Measurements from ENCODE around the gene LRMDA. TPM values are rescaled to one million over a fixed set of nuclear protein-coding genes. Genes with fewer than 3 reads are reported as not detected.
A peak's percentile ranks its signal among the peaks of the same experiment; 100 is the strongest.

The LRMDA gene
- polyA plus RNA-seq, 2 of the 4 experiments (the other 2 are of a cell fraction) = 4.6 to 5.2 TPM

GRCh38 chr10:76001019-76001418 lies 569.6 kb downstream of the LRMDA start:
- WGBS (ENCODE audit: missing lambda C conversion rate) = 67% methylated on average over 4 of the region's 4 CpGs
- FAIRE-seq = no peak
- no peak overlapping the region for H3K4me3 ChIP-seq
- H3K9me3 ChIP-seq = no peaks in the 10 kb centered on the region
- no peak overlapping the region for H3K27ac ChIP-seq
- ChIA-PET POLR2A (no interaction called here), CTCF (interaction anchor here (1.0 kb wide), 1 partner anchor 11 kb away, joined by 3 read pairs; no protein-coding TSS in a partner anchor)
- no peak overlapping the region for H3K4me2 ChIP-seq
- H3K4me1 ChIP-seq = no peaks in the 10 kb centered on the region
- no peak for ATAC-seq
- TF ChIP-seq MYC (IDR thresholded peaks at IDR 0.05; ENCODE audit: borderline replicate concordance, low read length) (no peak), HMGXB4 (CRISPR knock-in tag; IDR thresholded peaks at IDR 0.05; ENCODE audit: borderline replicate concordance) (no peak), MAZ (IDR thresholded peaks at IDR 0.05; ENCODE audit: borderline replicate concordance, low read depth, low read length) (no peak), NR3C1 (IDR thresholded peaks at IDR 0.05) (no peak)
- DNase-seq (ENCODE audit: low read depth in 1 of 2, low spot score in 1 of 2) = peak in 1 of 2 experiments; percentile 14

- no peaks in the 10 kb centered on the region for H3K4me1 ChIP-seq
- ChIA-PET CTCF (interaction anchor here (1.0 kb wide), 1 partner anchor 11 kb away, joined by 3 read pairs; no protein-coding TSS in a partner anchor), POLR2A (no interaction called here)
- H3K9me3 ChIP-seq = no peaks in the 10 kb centered on the region
- TF ChIP-seq CEBPB (IDR thresholded peaks at IDR 0.05) = no peak
- no peak for TF ChIP-seq KDM5A (IDR thresholded peaks at IDR 0.05)
- TF ChIP-seq CHD2 (IDR thresholded peaks at IDR 0.05; ENCODE audit: low read length, partially characterized antibody) = no peak
- no peak for TF ChIP-seq ZNF302 (CRISPR knock-in tag; IDR thresholded peaks at IDR 0.05)
- TF ChIP-seq PHF8 (IDR thresholded peaks at IDR 0.05; ENCODE audit: borderline replicate concordance, low read depth) = no peak
- TF ChIP-seq CHD4 (IDR thresholded peaks at IDR 0.05; ENCODE audit: borderline replicate concordance) = no peak
- no peak for TF ChIP-seq REST (IDR thresholded peaks at IDR 0.05)
- TF ChIP-seq FOSL2 (IDR thresholded peaks at IDR 0.05) = no peak
- no peak for TF ChIP-seq FOSL2 (CRISPR knock-in tag; IDR thresholded peaks at IDR 0.05)
- no peak for TF ChIP-seq POLR2AphosphoS2 (conservative IDR thresholded peaks at IDR 0.05; ENCODE audit: low read length)
- H3K4me2 ChIP-seq = no peak overlapping the region
- FAIRE-seq = no peak
- DNase-seq (ENCODE audit: low read depth in 1 of 2, low spot score in 1 of 2) = no peak
- no peak for ATAC-seq
- H3K4me3 ChIP-seq = no peak overlapping the region
- H3K27ac ChIP-seq = no peak overlapping the region
- WGBS (ENCODE audit: missing lambda C conversion rate) = 80% methylated on average over 1 of the region's 1 CpG
Measured at GRCh38 chr10:76001461-76001860, 570.0 kb downstream of the LRMDA start.

- Histone ChIP-seq H3K4me3 (no peak overlapping the region), H3K27ac (no peak overlapping the region), H3K9me3 (no peaks in the 10 kb centered on the region), H3K4me2 (no peak overlapping the region), H3K4me1 (no peaks in the 10 kb centered on the region)
- no peak for FAIRE-seq
- ATAC-seq = no peak
- 75% methylated on average over 2 of the region's 2 CpGs for whole genome bisulfite sequencing (ENCODE audit: missing lambda C conversion rate)
- POLR2A ChIA-PET = no interaction called here
- DNase-seq (ENCODE audit: low read depth in 1 of 2, low spot score in 1 of 2) = no peak
- TF ChIP-seq BHLHE40 (IDR thresholded peaks at IDR 0.05; ENCODE audit: low read depth, low read length) = no peak
- no peak for TF ChIP-seq FOSB (CRISPR knock-in tag; IDR thresholded peaks at IDR 0.05)
- TF ChIP-seq EP300 (IDR thresholded peaks at IDR 0.05) = no peak
- TF ChIP-seq ESRRA (IDR thresholded peaks at IDR 0.05; ENCODE audit: borderline replicate concordance, low read length) = no peak
- TF ChIP-seq SMC3 (IDR thresholded peaks at IDR 0.05) = no peak
- TF ChIP-seq EHF (CRISPR knock-in tag; IDR thresholded peaks at IDR 0.05) = no peak
- TF ChIP-seq CBX2 (IDR thresholded peaks at IDR 0.05; ENCODE audit: borderline replicate concordance, low read depth) = no peak
- no peak for TF ChIP-seq HOXB5 (CRISPR knock-in tag; IDR thresholded peaks at IDR 0.05)
- TF ChIP-seq ZNF302 (CRISPR knock-in tag; IDR thresholded peaks at IDR 0.05) = no peak
- TF ChIP-seq CHD4 (IDR thresholded peaks at IDR 0.05; ENCODE audit: borderline replicate concordance) = no peak
- no peak for TF ChIP-seq MYC (IDR thresholded peaks at IDR 0.05; ENCODE audit: borderline replicate concordance, low read length)
- TF ChIP-seq GATA3 (IDR thresholded peaks at IDR 0.05; ENCODE audit: borderline replicate concordance) = no peak
- no peak for TF ChIP-seq HEYL (CRISPR knock-in tag; IDR thresholded peaks at IDR 0.05)
- CTCF ChIA-PET = interaction anchor here (1.0 kb wide), 1 partner anchor 10 kb away, joined by 3 read pairs; no protein-coding TSS in a partner anchor
Measured at GRCh38 chr10:76002262-76002854, 570.9 kb downstream of the LRMDA start.

Measured in A549 (cell line).